Measurements from ENCODE around the gene PUSL1. TPM values are rescaled to one million over a fixed set of nuclear protein-coding genes. Genes with fewer than 3 reads are reported as not detected.
A peak's percentile ranks its signal among the peaks of the same experiment; 100 is the strongest.

The PUSL1 gene
- total and polyA plus RNA-seq, 2 donors (not counting 3 experiments of a cell fraction or from before 2014, with no cell fraction given), result 18.8 to 27.3 TPM

DNA sequence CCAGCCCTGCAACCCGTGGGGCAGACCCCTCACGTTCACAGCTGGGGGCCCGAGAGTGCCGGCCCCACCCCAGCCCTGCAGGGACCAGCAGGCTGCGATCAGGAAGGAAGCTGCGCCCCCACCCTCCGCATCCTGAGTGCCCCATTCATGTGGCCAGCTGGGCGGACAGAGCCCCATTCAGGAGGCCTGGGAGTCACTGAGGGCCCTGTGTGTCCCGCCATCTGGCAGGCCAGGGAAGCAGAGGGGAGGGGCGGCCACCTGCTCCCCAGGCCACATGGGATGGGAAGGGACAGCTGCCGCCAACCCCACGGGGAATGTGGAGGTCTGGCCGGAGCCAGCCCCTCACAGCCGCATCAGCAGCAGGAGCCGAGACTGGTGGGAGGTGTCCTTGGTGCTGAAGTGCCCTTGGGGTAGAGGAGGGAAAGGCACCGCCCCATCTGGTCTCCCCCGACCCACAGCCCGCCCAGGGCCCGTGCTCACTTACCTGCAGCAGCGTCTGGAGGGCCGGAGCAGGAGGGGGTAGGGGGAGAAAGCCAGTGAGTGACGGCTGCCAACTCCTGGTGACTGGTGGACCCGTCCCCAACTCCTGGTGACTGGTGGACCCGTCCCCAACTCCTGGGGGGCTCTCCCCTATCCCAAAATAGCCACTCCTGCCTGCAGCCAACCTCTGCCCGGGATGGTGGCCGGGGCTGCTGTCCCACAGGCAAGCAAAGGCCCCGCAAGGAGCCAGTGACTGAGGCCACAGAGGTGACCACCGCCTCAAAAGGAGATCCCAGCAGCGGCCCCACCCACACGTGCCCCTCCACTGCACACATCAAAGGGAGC, 9.3 kb upstream of the PUSL1 start:
- intact Hi-C loops (cut with micrococcal nuclease) (no loop called here), dilution Hi-C loops (cut with MboI; ENCODE audit: extremely low pct_ligation_motif_present, low sequenced_read_pairs) (no loop called here)
- H3K27ac ChIP-seq (ENCODE audit: insufficient read depth, low read depth, low read length), result no peak overlapping the region
- no peaks in the 10 kb centered on the region for H4K20me1 ChIP-seq (replicated peaks; ENCODE audit: control insufficient read depth, extremely low read depth, insufficient read depth, low read length)
- no peak for TF ChIP-seq MYC (IDR thresholded peaks at IDR 0.05; ENCODE audit: low read depth, low read length)
- TF ChIP-seq, protein P1, sequence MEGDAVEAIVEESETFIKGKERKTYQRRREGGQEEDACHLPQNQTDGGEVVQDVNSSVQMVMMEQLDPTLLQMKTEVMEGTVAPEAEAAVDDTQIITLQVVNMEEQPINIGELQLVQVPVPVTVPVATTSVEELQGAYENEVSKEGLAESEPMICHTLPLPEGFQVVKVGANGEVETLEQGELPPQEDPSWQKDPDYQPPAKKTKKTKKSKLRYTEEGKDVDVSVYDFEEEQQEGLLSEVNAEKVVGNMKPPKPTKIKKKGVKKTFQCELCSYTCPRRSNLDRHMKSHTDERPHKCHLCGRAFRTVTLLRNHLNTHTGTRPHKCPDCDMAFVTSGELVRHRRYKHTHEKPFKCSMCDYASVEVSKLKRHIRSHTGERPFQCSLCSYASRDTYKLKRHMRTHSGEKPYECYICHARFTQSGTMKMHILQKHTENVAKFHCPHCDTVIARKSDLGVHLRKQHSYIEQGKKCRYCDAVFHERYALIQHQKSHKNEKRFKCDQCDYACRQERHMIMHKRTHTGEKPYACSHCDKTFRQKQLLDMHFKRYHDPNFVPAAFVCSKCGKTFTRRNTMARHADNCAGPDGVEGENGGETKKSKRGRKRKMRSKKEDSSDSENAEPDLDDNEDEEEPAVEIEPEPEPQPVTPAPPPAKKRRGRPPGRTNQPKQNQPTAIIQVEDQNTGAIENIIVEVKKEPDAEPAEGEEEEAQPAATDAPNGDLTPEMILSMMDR (IDR thresholded peaks at IDR 0.05; ENCODE audit: extremely low read depth in 1 of 2, insufficient read depth in 1 of 2, low read depth in 1 of 2, low read length in 2 of 2), result no peak
- TF ChIP-seq POLR2A (IDR thresholded peaks at IDR 0.05; ENCODE audit: low read depth, low read length), result no peak
- TF ChIP-seq JUN (IDR thresholded peaks at IDR 0.05; ENCODE audit: borderline replicate concordance, insufficient read depth, insufficient read length, low read depth), result no peak
- no peak for TF ChIP-seq EZH2 (IDR thresholded peaks at IDR 0.05; ENCODE audit: borderline replicate concordance, low read depth, low read length, severe bottlenecking)
- TF ChIP-seq POLR2AphosphoS5 (IDR thresholded peaks at IDR 0.05; ENCODE audit: insufficient read depth, low read depth, low read length), result no peak
- TF ChIP-seq, protein P2, sequence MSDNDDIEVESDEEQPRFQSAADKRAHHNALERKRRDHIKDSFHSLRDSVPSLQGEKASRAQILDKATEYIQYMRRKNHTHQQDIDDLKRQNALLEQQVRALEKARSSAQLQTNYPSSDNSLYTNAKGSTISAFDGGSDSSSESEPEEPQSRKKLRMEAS (IDR thresholded peaks at IDR 0.05; ENCODE audit: insufficient read depth, insufficient read length), result no peak
- no peak for TF ChIP-seq FOS (IDR thresholded peaks at IDR 0.05; ENCODE audit: borderline replicate concordance, insufficient read depth, low read length)
- no peak for TF ChIP-seq GATA2 (IDR thresholded peaks at IDR 0.05; ENCODE audit: insufficient read depth, insufficient read length, low read depth, low read length)
- no peaks in the 10 kb centered on the region for H3K9me1 ChIP-seq (replicated peaks; ENCODE audit: control insufficient read depth, extremely low read depth, insufficient read depth, low read length)
- no peaks in the 10 kb centered on the region for H3K36me3 ChIP-seq (ENCODE audit: control insufficient read depth in 2 of 2, extremely low read depth in 1 of 2, insufficient read depth in 2 of 2, low read length in 2 of 2)
- ChIA-PET POLR2A (no interaction called here), CTCF (no interaction called here)
- no peak overlapping the region for H3K4me2 ChIP-seq (ENCODE audit: insufficient read depth, low read length)
- no TSS peak for BruUV-seq (replicated peaks)
- H2AFZ ChIP-seq (ENCODE audit: low read depth, low read length), result no peak overlapping the region
- H3K27me3 ChIP-seq (ENCODE audit: control insufficient read depth in 2 of 2, insufficient read depth in 2 of 2, low read length in 2 of 2), result no peaks in the 10 kb centered on the region
- DNase-seq (ENCODE audit: low read depth, low spot score), result peak; percentile 19
- H3K4me3 ChIP-seq (replicated peaks in 1 of 3; ENCODE audit: insufficient read depth in 1 of 3, low read depth in 1 of 3, low read length in 3 of 3), result no peak overlapping the region
- H3K9me3 ChIP-seq (replicated peaks; ENCODE audit: control insufficient read depth, insufficient read depth, low read length), result no peaks in the 10 kb centered on the region
- H3K4me1 ChIP-seq (ENCODE audit: control insufficient read depth, extremely low read depth, insufficient read depth, low read length), result no peaks in the 10 kb centered on the region
- H3K9ac ChIP-seq (replicated peaks; ENCODE audit: extremely low read depth, insufficient read depth, low read length), result no peak overlapping the region
- no peak for FAIRE-seq
- no peaks in the 10 kb centered on the region for H3K79me2 ChIP-seq (ENCODE audit: control insufficient read depth, insufficient read depth, low read length)
